IMR-90 (cell line): ENCODE results near the gene TM7SF2. TPM values are rescaled to one million over a fixed set of nuclear protein-coding genes. Genes with fewer than 3 reads are reported as not detected.

ENCODE experiments used
- ATAC-seq: fragments of 200-7000 bp; cut with Tn5 transposase; 2 replicates; pipeline ENCODE4 v1.9.1; 2020; ENCODE audit warnings: low read depth, mild to moderate bottlenecking, moderate library complexity
- BruUV-seq: library from RNA; stranded (reverse); fragments of 400-500 nt; replicated peaks from 2 replicates; lab custom pipeline; 2021; lab: Mats Ljungman, UMichigan
- CTCF ChIA-PET: fragments of 300-600 bp; formaldehyde crosslinking; extraction: SDS; loops from one replicate; lab custom pipeline; 2021; ENCODE audit warnings: antibody characterized with exemption; lab: Yijun Ruan, JAX
- POLR2A ChIA-PET: fragments of 300-600 bp; sonication (Branson Sonifier 250); formaldehyde crosslinking; loops from one replicate; lab custom pipeline; 2022; ENCODE audit warnings: antibody characterized with exemption; ENCODE audit not compliant: unreplicated experiment; lab: Charles Lee
- DNase-seq: peaks from one replicate; pipeline ENCODE4 v3.0.0; 2013
- H2AFZ ChIP-seq: replicated peaks from 2 replicates; pipeline ENCODE3; 2013; ENCODE audit warnings: low read length, mild to moderate bottlenecking; ENCODE audit not compliant: poor library complexity
- H2AK5ac ChIP-seq: 2 replicates; pipeline ENCODE4 v1.6.1; 2013; ENCODE audit warnings: low read depth, low read length, inconsistent platforms
- H2AK9ac ChIP-seq: replicated peaks from 2 replicates; pipeline ENCODE3; 2013; ENCODE audit warnings: mild to moderate bottlenecking, low read depth, low read length, moderate library complexity; ENCODE audit not compliant: poor library complexity
- H2BK120ac ChIP-seq: 2 replicates; pipeline ENCODE4 v1.6.1; 2013; ENCODE audit warnings: low read depth, low read length, inconsistent platforms
- H2BK15ac ChIP-seq: 3 replicates; pipeline ENCODE4 v1.6.1; 2013; ENCODE audit warnings: low read depth, low read length, inconsistent platforms
- H2BK20ac ChIP-seq: 2 replicates; pipeline ENCODE4 v1.6.1; 2013; ENCODE audit warnings: low read depth, mild to moderate bottlenecking, inconsistent platforms, low read length, moderate library complexity
- H2BK5ac ChIP-seq: 2 replicates; pipeline ENCODE4 v1.6.1; 2013; ENCODE audit warnings: mild to moderate bottlenecking, low read depth, low read length, inconsistent platforms; ENCODE audit not compliant: poor library complexity, severe bottlenecking
- H3K14ac ChIP-seq: replicated peaks from 2 replicates; pipeline ENCODE4 v1.6.1; 2013; ENCODE audit warnings: low read depth, low read length, inconsistent platforms
- H3K18ac ChIP-seq: 2 replicates; pipeline ENCODE4 v1.6.1; 2013; ENCODE audit warnings: low read depth, low read length, control low read depth
- H3K23ac ChIP-seq: 2 replicates; pipeline ENCODE4 v1.6.1; 2013; ENCODE audit warnings: low read depth, low read length, inconsistent platforms
- H3K27ac ChIP-seq: 2 replicates; pipeline ENCODE4 v1.5.1; 2013; ENCODE audit warnings: mild to moderate bottlenecking, control low read depth, low read length; ENCODE audit not compliant: insufficient read depth
- H3K27me3 ChIP-seq: 2 replicates; pipeline ENCODE4 v1.6.1; 2013; ENCODE audit warnings: low read length; ENCODE audit not compliant: control insufficient read depth, insufficient read depth
- H3K36me3 ChIP-seq: 2 replicates; pipeline ENCODE4 v1.6.1; 2013; ENCODE audit warnings: low read length, mixed read lengths; ENCODE audit not compliant: control insufficient read depth, insufficient read depth
- H3K4ac ChIP-seq: 2 replicates; pipeline ENCODE4 v1.6.1; 2013; ENCODE audit warnings: low read depth, low read length, inconsistent platforms
- H3K4me1 ChIP-seq: 2 replicates; pipeline ENCODE4 v1.6.1; 2013; ENCODE audit warnings: low read length, mixed read lengths; ENCODE audit not compliant: control insufficient read depth, insufficient read depth
- H3K4me2 ChIP-seq: 2 replicates; pipeline ENCODE4 v1.6.1; 2013; ENCODE audit warnings: low read depth, mild to moderate bottlenecking, control low read depth, low read length, moderate library complexity
- H3K4me3 ChIP-seq: 2 replicates; pipeline ENCODE4 v1.5.1; 2013; ENCODE audit warnings: low read depth, mild to moderate bottlenecking, control low read depth, low read length, moderate library complexity; ENCODE audit not compliant: insufficient read depth
- H3K56ac ChIP-seq: 2 replicates; pipeline ENCODE4 v1.6.1; 2013; ENCODE audit warnings: low read length, inconsistent platforms; ENCODE audit not compliant: insufficient read depth; ENCODE audit errors: extremely low read depth
- H3K79me1 ChIP-seq, 2 experiments: 2 replicates each; pipeline ENCODE4 v1.6.1; 2013; ENCODE audit warnings: low read length in 2 of 2, inconsistent platforms in 1 of 2, low read depth in 1 of 2
- H3K9ac ChIP-seq: 2 replicates; pipeline ENCODE4 v1.6.1; 2013; ENCODE audit warnings: low read depth, low read length, control low read depth
- H3K9me1 ChIP-seq: 2 replicates; pipeline ENCODE4 v1.6.1; 2013; ENCODE audit warnings: low read length, inconsistent platforms; ENCODE audit not compliant: insufficient read depth
- H3K9me3 ChIP-seq: 2 replicates; pipeline ENCODE4 v1.6.1; 2013; ENCODE audit warnings: low read length; ENCODE audit not compliant: control insufficient read depth, insufficient read depth
- H4K20me1 ChIP-seq: 2 replicates; pipeline ENCODE4 v1.6.1; 2013; ENCODE audit warnings: low read length, inconsistent platforms; ENCODE audit not compliant: insufficient read depth
- H4K5ac ChIP-seq: 2 replicates; pipeline ENCODE4 v1.6.1; 2013; ENCODE audit warnings: mild to moderate bottlenecking, low read depth, low read length, control low read depth
- H4K8ac ChIP-seq, 2 experiments: 2 replicates each; pipeline ENCODE4 v1.6.1; 2013; ENCODE audit warnings: low read depth in 2 of 2, low read length in 2 of 2, control low read depth in 1 of 2, inconsistent platforms in 1 of 2
- H4K91ac ChIP-seq: 2 replicates; pipeline ENCODE4 v1.6.1; 2013; ENCODE audit warnings: low read depth, low read length, inconsistent platforms; ENCODE audit not compliant: insufficient read depth
- BHLHE40 ChIP-seq: fragments of 150-350 bp; IDR thresholded peaks from 2 replicates; pipeline ENCODE4 v1.6.1; 2016; ENCODE audit warnings: mild to moderate bottlenecking, low read depth, low read length
- CHD1 ChIP-seq: IDR thresholded peaks from 2 replicates; pipeline ENCODE4 v1.6.1; 2012; ENCODE audit warnings: low read depth, low read length, improper control_type of control experiment
- ELK1 ChIP-seq: fragments of 150-350 bp; IDR thresholded peaks from 2 replicates; pipeline ENCODE4 v1.6.1; 2016; ENCODE audit warnings: low read depth, mild to moderate bottlenecking, low read length, moderate library complexity, borderline replicate concordance
- FOS ChIP-seq: fragments of 150-350 bp; IDR thresholded peaks from 2 replicates; pipeline ENCODE4 v1.6.1; 2016; ENCODE audit warnings: low read depth, low read length
- MAFK ChIP-seq: IDR thresholded peaks from 2 replicates; pipeline ENCODE4 v1.6.1; 2012; ENCODE audit warnings: low read depth, low read length, improper control_type of control experiment
- MAZ ChIP-seq: IDR thresholded peaks from 2 replicates; pipeline ENCODE4 v1.6.1; 2012; ENCODE audit warnings: low read depth, mild to moderate bottlenecking, low read length, improper control_type of control experiment, moderate library complexity, borderline replicate concordance
- POLR2A ChIP-seq: IDR thresholded peaks from 2 replicates; pipeline ENCODE4 v1.6.1; 2012; ENCODE audit warnings: mild to moderate bottlenecking, low read depth, low read length
- RAD21 ChIP-seq: IDR thresholded peaks from 2 replicates; pipeline ENCODE4 v1.6.1; 2012; ENCODE audit warnings: low read length, improper control_type of control experiment
- RCOR1 ChIP-seq: IDR thresholded peaks from 2 replicates; pipeline ENCODE4 v1.6.1; 2012; ENCODE audit warnings: mild to moderate bottlenecking, low read length, improper control_type of control experiment; ENCODE audit not compliant: insufficient replicate concordance
- RFX5 ChIP-seq: IDR thresholded peaks from 2 replicates; pipeline ENCODE4 v1.8.0; 2012; ENCODE audit warnings: low read depth, mild to moderate bottlenecking, low read length, moderate library complexity
- SMC3 ChIP-seq: fragments of 150-350 bp; IDR thresholded peaks from 2 replicates; pipeline ENCODE4 v1.6.1; 2016; ENCODE audit warnings: low read depth, mild to moderate bottlenecking, antibody characterized with exemption, low read length, moderate library complexity
- WGBS, 2 experiments: methylation state at CpG; one replicate each; pipeline versions ENCODE4 v1.1.5 to v1.1.7; 2013; ENCODE audit warnings: missing lambda C conversion rate in 2 of 2; ENCODE audit not compliant: insufficient read length in 1 of 2; ENCODE audit errors: extremely low coverage in 2 of 2; 5-methylcytosine and 5-hydroxymethylcytosine counted together
- dilution Hi-C: fragments of 300-500 bp; cut with HindIII; formaldehyde crosslinking; loops from one replicate; pipeline ENCODE4 v1.14.3; 2018; ENCODE audit warnings: low sequenced_read_pairs; ENCODE audit not compliant: unreplicated experiment
- in situ Hi-C: fragments of 300-500 bp; cut with MboI; formaldehyde crosslinking; loops from 3 replicates; pipeline ENCODE4 v1.14.3; 2019; ENCODE audit warnings: low sequenced_read_pairs, inconsistent platforms, mixed read lengths
- intact Hi-C: fragments of 100-400 bp; cut with micrococcal nuclease; formaldehyde crosslinking; loops from 2 replicates; pipeline ENCODE4 v1.10.0; 2022
- polyA plus RNA-seq, 3 experiments: library from polyadenylated mRNA; depleted of rRNA; stranded (reverse); fragments of >200 nt; gene quantifications; 2 replicates each; pipeline ENCODE4 v1.2.3, GENCODE V29; 2012; ENCODE audit warnings: low replicate concordance in 1 of 3
- total RNA-seq: library from RNA; depleted of rRNA; stranded (reverse); fragments of >200 nt; gene quantifications from 2 replicates; pipeline ENCODE4 v1.2.3, GENCODE V29; 2012
- TF ChIP-seq, protein P1 (sequence below): fragments of 150-350 bp; IDR thresholded peaks from 2 replicates; pipeline ENCODE4 v1.6.1; 2017; ENCODE audit warnings: mild to moderate bottlenecking, antibody characterized with exemption, low read length, low read depth
- TF ChIP-seq, protein P2 (sequence below): conservative IDR thresholded peaks from 2 replicates; pipeline ENCODE4 v1.5.1; 2012; ENCODE audit warnings: mild to moderate bottlenecking, low read depth, low read length, improper control_type of control experiment

The TM7SF2 gene
- total and polyA plus RNA-seq, 2 of the 4 experiments (the other 2 are of a cell fraction), result 5.7 to 7.6 TPM

- H3K23ac ChIP-seq, result peak within 1 kb of the TSS; percentile 93; the same call in 1 of the 2 replicates
- no peaks in the 10 kb centered on the region; the same call in 1 of the 2 replicates for H3K9me1 ChIP-seq
- H3K79me1 ChIP-seq, result peaks cover 41 to 60% of the 10 kb centered on the region in 2 experiments
- CTCF ChIA-PET, result no interaction called here
- intact Hi-C loops, result loop anchor here (1.0 to 2.0 kb wide), 2 partner anchors 12 to 43 kb away; partner anchors contain the start of genes SAC3D1 and VPS51
- peak within 1 kb of the TSS; percentile 90 for H3K56ac ChIP-seq
- peak within 1 kb of the TSS; percentile 99 for H3K14ac ChIP-seq
- H4K5ac ChIP-seq, result peak within 1 kb of the TSS; percentile 99
- peak within 1 kb of the TSS; percentile 97 for H3K18ac ChIP-seq
- peak within 1 kb of the TSS; percentile 91 for H2BK120ac ChIP-seq
- WGBS, 2 experiments, result 0% methylated on average over 39 of the region's 79 CpGs; no CpG with 5 or more reads in 1 of the 2 experiments
- H3K4me2 ChIP-seq, result peak within 1 kb of the TSS; percentile 95
- POLR2A ChIA-PET, result no interaction called here
- ATAC-seq, result peak; percentile 93
- no peaks in the 10 kb centered on the region for H3K9me3 ChIP-seq
- peak within 1 kb of the TSS; percentile 100 for H3K27ac ChIP-seq
- peak within 1 kb of the TSS; percentile 94 for H2AK9ac ChIP-seq
- peak within 1 kb of the TSS; percentile 95 for H2AFZ ChIP-seq
- peaks cover 29% of the 10 kb centered on the region for H3K36me3 ChIP-seq
- peak within 1 kb of the TSS; percentile 98 for H4K91ac ChIP-seq
- peak within 1 kb of the TSS; percentile 99 for H3K4ac ChIP-seq
- peak within 1 kb of the TSS; percentile 99 for H3K9ac ChIP-seq
- H3K4me3 ChIP-seq, result peak within 1 kb of the TSS; percentile 89
- H2AK5ac ChIP-seq, result peak within 1 kb of the TSS; percentile 93
- H2BK5ac ChIP-seq, result peak within 1 kb of the TSS; percentile 98
- H2BK15ac ChIP-seq, result peak within 1 kb of the TSS; percentile 65; the same call in 1 of the 3 replicates
- peaks cover 4% of the 10 kb centered on the region; the same call in 1 of the 2 replicates for H3K4me1 ChIP-seq
- H2BK20ac ChIP-seq, result no peak within 1 kb of the TSS
- H3K27me3 ChIP-seq, result no peaks in the 10 kb centered on the region
- BruUV-seq, result no TSS peak
- H4K8ac ChIP-seq, result peak within 1 kb of the TSS; percentile 93 to 99
- peak; percentile 94 for DNase-seq
- dilution Hi-C loops, result no loop called here
- in situ Hi-C loops, result no loop called here
- no peaks in the 10 kb centered on the region; the same call in 1 of the 2 replicates for H4K20me1 ChIP-seq
- no peak for TF ChIP-seq SMC3
- TF ChIP-seq CHD1, result no peak
- TF ChIP-seq FOS, result no peak
- TF ChIP-seq, protein P1, sequence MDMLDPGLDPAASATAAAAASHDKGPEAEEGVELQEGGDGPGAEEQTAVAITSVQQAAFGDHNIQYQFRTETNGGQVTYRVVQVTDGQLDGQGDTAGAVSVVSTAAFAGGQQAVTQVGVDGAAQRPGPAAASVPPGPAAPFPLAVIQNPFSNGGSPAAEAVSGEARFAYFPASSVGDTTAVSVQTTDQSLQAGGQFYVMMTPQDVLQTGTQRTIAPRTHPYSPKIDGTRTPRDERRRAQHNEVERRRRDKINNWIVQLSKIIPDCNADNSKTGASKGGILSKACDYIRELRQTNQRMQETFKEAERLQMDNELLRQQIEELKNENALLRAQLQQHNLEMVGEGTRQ, result peak; percentile 38; the same call in 1 of the 2 replicates
- no peak for TF ChIP-seq RFX5
- no peak for TF ChIP-seq RCOR1
- TF ChIP-seq RAD21, result no peak; the same call in 1 of the 2 replicates
- 0 out of 2 replicates have a peak, but pooled peaks have one; percentile 9 for TF ChIP-seq ELK1
- TF ChIP-seq, protein P2, sequence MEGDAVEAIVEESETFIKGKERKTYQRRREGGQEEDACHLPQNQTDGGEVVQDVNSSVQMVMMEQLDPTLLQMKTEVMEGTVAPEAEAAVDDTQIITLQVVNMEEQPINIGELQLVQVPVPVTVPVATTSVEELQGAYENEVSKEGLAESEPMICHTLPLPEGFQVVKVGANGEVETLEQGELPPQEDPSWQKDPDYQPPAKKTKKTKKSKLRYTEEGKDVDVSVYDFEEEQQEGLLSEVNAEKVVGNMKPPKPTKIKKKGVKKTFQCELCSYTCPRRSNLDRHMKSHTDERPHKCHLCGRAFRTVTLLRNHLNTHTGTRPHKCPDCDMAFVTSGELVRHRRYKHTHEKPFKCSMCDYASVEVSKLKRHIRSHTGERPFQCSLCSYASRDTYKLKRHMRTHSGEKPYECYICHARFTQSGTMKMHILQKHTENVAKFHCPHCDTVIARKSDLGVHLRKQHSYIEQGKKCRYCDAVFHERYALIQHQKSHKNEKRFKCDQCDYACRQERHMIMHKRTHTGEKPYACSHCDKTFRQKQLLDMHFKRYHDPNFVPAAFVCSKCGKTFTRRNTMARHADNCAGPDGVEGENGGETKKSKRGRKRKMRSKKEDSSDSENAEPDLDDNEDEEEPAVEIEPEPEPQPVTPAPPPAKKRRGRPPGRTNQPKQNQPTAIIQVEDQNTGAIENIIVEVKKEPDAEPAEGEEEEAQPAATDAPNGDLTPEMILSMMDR, result 0 out of 2 replicates have a peak, but pooled peaks have one; percentile 1
- TF ChIP-seq MAFK, result no peak
- no peak for TF ChIP-seq BHLHE40
- TF ChIP-seq POLR2A, result peak; percentile 97
- TF ChIP-seq MAZ, result peak; percentile 69; the same call in 1 of the 2 replicates
Measured at GRCh38 chr11:65083834-65084597, 27.7 kb upstream of the TM7SF2 start, which contains the start of the genes CDCA5 and ZFPL1. Gene CDCA5, minus strand, starts transcription at chr11:65084040. Its CDS starts 62 bp downstream, at chr11:65083978. Gene ZFPL1, plus strand, starts transcription at chr11:65084222. Its CDS starts 477 bp downstream, at chr11:65084699.
